Activated CD8-positive, alpha-beta memory T cell treated with anti-CD3 and anti-CD28 coated beads for 36 hours (primary cell): ENCODE measurements around the gene CDC42BPA. TPM values are rescaled to one million over a fixed set of nuclear protein-coding genes. Genes with fewer than 3 reads are reported as not detected.

Experiments used
- CTCF ChIA-PET: fragments of 350-600 bp; sonication (Branson Sonifier 250); formaldehyde crosslinking; loops from one replicate; lab custom pipeline; 2021; ENCODE audit warnings: antibody characterized with exemption; lab: Charles Lee
- POLR2A ChIA-PET: fragments of 350-600 bp; sonication (Branson Sonifier 250); formaldehyde crosslinking; loops from one replicate; lab custom pipeline; 2021; ENCODE audit warnings: antibody characterized with exemption; lab: Charles Lee
- total RNA-seq, 2 experiments: library from RNA; stranded (reverse); gene quantifications; one replicate each; pipeline ENCODE4 v1.2.3, GENCODE V29; 2021

CDC42BPA gene
- total RNA-seq, 2 experiments from 2014 or later, result 0.84 to 1.3 TPM

- ChIA-PET CTCF (no interaction called here), POLR2A (no interaction called here)
Observed at GRCh38 chr1:226989085-226989920, 329.0 kb downstream of the CDC42BPA start.

- ChIA-PET CTCF (no interaction called here), POLR2A (no interaction called here)
Observed at GRCh38 chr1:226988334-226988666, 330.0 kb downstream of the CDC42BPA start.

- ChIA-PET POLR2A (no interaction called here), CTCF (no interaction called here)
Observed at GRCh38 chr1:226987623-226988333, 330.5 kb downstream of the CDC42BPA start.

- CTCF ChIA-PET, result no interaction called here
- POLR2A ChIA-PET, result no interaction called here
Observed at GRCh38 chr1:226987179-226987536, 331.1 kb downstream of the CDC42BPA start.

GRCh38 chr1:226986496-226987178, 331.7 kb downstream of the CDC42BPA start:
- POLR2A ChIA-PET, result no interaction called here
- CTCF ChIA-PET, result no interaction called here

- POLR2A ChIA-PET, result no interaction called here
- CTCF ChIA-PET, result no interaction called here
Observed at GRCh38 chr1:226985839-226986463, 332.3 kb downstream of the CDC42BPA start.

- POLR2A ChIA-PET, result no interaction called here
Observed at GRCh38 chr1:226985239-226985838, 333.0 kb downstream of the CDC42BPA start.

GRCh38 chr1:226984521-226985238, 333.6 kb downstream of the CDC42BPA start:
- CTCF ChIA-PET, result no interaction called here
- POLR2A ChIA-PET, result no interaction called here

More at GRCh38 chr1:226985239-226985838, 333.0 kb downstream of the CDC42BPA start:
- CTCF ChIA-PET, result no interaction called here

- ChIA-PET CTCF (no interaction called here), POLR2A (no interaction called here)
Observed at GRCh38 chr1:226983992-226984364, 334.3 kb downstream of the CDC42BPA start.

GRCh38 chr1:226983247-226983991, 334.9 kb downstream of the CDC42BPA start:
- POLR2A ChIA-PET, result no interaction called here

GRCh38 chr1:226982451-226983177, 335.7 kb downstream of the CDC42BPA start:
- ChIA-PET POLR2A (no interaction called here), CTCF (no interaction called here)

More at GRCh38 chr1:226983247-226983991, 334.9 kb downstream of the CDC42BPA start:
- CTCF ChIA-PET, result interaction anchor here (0.5 kb wide), 1 partner anchor 1016 kb away, joined by 3 read pairs; no protein-coding TSS in a partner anchor

GRCh38 chr1:226981838-226982237, 336.5 kb downstream of the CDC42BPA start:
- POLR2A ChIA-PET, result no interaction called here

GRCh38 chr1:226981386-226981817, 336.9 kb downstream of the CDC42BPA start:
- CTCF ChIA-PET, result no interaction called here
- POLR2A ChIA-PET, result no interaction called here

More at GRCh38 chr1:226981838-226982237, 336.5 kb downstream of the CDC42BPA start:
- CTCF ChIA-PET, result no interaction called here

- ChIA-PET POLR2A (no interaction called here), CTCF (no interaction called here)
Observed at GRCh38 chr1:226980565-226981385, 337.5 kb downstream of the CDC42BPA start.

GRCh38 chr1:226980122-226980560, 338.2 kb downstream of the CDC42BPA start:
- CTCF ChIA-PET, result no interaction called here
- POLR2A ChIA-PET, result no interaction called here

GRCh38 chr1:226979517-226980121, 338.7 kb downstream of the CDC42BPA start:
- POLR2A ChIA-PET, result no interaction called here
- CTCF ChIA-PET, result no interaction called here
